Mucosa of stomach (tissue), 1 donor: ENCODE measurements around the gene WNT9B.

ENCODE experiments used
- H3K27me3 ChIP-seq: one replicate; pipeline ENCODE4 v1.7.0; 2013; ENCODE audit warnings: mild to moderate bottlenecking, low read length; ENCODE audit not compliant: control insufficient read depth, insufficient read depth
- H3K36me3 ChIP-seq: one replicate; pipeline ENCODE4 v1.7.0; 2013; ENCODE audit warnings: low read length; ENCODE audit not compliant: control insufficient read depth, insufficient read depth
- H3K4me1 ChIP-seq: one replicate; pipeline ENCODE4 v1.7.0; 2013; ENCODE audit warnings: mild to moderate bottlenecking, low read length; ENCODE audit not compliant: control insufficient read depth, insufficient read depth
- H3K4me3 ChIP-seq: one replicate; pipeline ENCODE4 v1.7.0; 2013; ENCODE audit warnings: low read length
- H3K9ac ChIP-seq: one replicate; pipeline ENCODE4 v1.7.0; 2013; ENCODE audit warnings: mild to moderate bottlenecking, low read length, moderate library complexity
- H3K9me3 ChIP-seq: one replicate; pipeline ENCODE4 v1.7.0; 2013; ENCODE audit warnings: mild to moderate bottlenecking, low read length, moderate library complexity; ENCODE audit not compliant: control insufficient read depth
- donor health status: Pancreatic carcinoma.

The WNT9B gene, protein sequence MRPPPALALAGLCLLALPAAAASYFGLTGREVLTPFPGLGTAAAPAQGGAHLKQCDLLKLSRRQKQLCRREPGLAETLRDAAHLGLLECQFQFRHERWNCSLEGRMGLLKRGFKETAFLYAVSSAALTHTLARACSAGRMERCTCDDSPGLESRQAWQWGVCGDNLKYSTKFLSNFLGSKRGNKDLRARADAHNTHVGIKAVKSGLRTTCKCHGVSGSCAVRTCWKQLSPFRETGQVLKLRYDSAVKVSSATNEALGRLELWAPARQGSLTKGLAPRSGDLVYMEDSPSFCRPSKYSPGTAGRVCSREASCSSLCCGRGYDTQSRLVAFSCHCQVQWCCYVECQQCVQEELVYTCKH

DNA sequence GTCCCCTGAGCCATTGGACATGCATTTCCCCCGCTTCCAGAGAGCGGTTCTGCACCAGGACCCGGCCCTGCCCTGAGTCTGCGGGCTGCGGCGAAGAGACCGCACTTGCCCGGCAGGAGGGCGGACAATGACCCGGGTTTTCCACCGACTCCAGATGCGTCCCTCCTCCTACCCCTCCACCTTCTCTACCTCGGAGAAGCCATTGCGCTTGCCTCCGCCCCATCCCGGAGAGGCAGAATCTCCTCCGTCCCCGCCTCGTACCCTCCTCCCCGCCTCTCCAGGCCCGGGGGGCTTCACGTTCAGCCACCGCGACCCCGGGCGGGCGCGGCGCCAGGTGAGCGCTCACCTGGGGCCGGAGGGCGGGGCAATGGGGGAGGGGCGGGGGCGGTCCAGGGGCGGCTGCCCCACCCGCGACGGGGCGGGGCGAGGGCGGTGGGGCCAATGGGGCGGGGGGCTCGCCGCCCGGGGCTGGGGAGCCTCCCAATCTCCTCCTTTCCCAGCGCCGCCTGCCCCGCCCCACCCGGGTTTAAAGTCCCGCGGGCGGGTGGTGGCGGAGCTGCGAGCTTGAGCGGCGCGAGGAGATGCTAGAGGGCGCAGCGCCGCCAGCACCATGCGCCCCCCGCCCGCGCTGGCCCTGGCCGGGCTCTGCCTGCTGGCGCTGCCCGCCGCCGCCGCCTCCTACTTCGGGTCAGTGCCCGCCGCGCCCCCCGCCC is at the start of gene WNT9B:
Gene WNT9B (plus strand): TSS at position 555 of the 713 bp plus-strand sequence. CDS start 56 bp downstream, at position 611.
- Histone ChIP-seq H3K36me3 (no peaks in the 10 kb centered on the region), H3K9ac (no peak within 1 kb of the TSS), H3K4me3 (no peak within 1 kb of the TSS), H3K27me3 (peaks cover 54% of the 10 kb centered on the region), H3K9me3 (no peaks in the 10 kb centered on the region), H3K4me1 (peaks cover 7% of the 10 kb centered on the region)

DNA sequence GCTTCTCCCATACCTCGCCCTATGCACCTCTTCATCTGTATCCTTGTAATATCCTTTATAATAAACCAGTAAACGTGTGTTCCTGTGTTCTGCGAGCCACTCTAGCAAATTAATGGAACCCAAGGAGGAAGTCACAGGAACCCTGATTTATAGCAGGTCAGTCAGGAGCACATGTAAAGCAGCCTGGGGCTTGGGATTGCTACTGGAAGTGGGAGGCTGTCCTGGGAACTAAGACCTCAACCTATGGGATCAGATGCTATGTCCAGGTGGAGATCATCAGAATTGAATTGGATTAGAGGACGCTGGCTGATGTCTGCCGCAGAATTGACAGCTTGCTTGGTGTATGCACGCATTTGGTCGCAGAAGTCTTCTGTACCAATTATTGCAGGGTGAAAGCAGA is 48.6 kb upstream of the WNT9B start:
- H3K9ac ChIP-seq, result no peak overlapping the region
- H3K27me3 ChIP-seq, result no peaks in the 10 kb centered on the region
- H3K9me3 ChIP-seq, result no peaks in the 10 kb centered on the region
- no peaks in the 10 kb centered on the region for H3K36me3 ChIP-seq
- no peaks in the 10 kb centered on the region for H3K4me1 ChIP-seq
- H3K4me3 ChIP-seq, result no peak overlapping the region

DNA sequence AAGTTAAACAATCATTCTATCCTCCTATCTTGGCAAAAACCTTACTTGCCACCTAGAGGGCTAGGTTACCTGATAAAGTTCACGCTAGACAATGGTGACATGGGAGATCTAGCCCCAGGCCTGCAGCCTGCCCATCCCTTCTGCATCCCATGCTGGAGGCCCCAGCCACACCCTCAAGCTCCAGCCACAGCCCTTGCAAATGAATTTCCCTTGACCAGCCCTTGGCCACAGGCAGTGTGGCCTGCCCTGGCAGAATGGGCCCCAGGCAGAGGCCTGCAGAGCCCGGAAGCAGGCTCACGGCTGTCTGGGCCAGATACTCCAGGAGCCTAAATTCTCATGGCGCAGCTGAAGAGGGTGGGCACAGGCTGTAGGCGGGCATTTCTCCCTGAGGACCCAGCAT is 47.8 kb upstream of the WNT9B start:
- no peak overlapping the region for H3K9ac ChIP-seq
- no peak overlapping the region for H3K4me3 ChIP-seq
- H3K9me3 ChIP-seq, result no peaks in the 10 kb centered on the region
- H3K36me3 ChIP-seq, result no peaks in the 10 kb centered on the region
- H3K4me1 ChIP-seq, result no peaks in the 10 kb centered on the region
- no peaks in the 10 kb centered on the region for H3K27me3 ChIP-seq

DNA sequence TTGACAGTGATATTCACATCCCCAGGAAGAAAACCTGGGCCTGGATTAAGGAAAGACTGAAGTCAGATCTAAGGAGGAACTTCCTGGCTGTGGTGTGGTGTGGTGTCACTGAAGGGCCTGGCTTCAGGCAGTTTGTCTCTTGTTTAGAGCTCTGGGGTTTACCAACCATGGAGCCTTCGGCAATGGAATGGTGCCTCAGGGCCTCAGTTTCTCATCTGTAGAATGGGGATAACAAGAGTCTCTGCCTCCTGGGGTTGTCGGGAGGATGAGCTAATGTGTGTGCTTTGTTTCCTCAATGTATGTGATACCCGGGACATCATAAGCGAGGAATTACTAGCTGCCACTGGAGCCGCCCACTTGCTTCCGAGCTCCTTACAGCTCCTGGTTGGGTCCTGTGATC is 45.6 kb upstream of the WNT9B start:
- H3K9me3 ChIP-seq, result no peaks in the 10 kb centered on the region

DNA sequence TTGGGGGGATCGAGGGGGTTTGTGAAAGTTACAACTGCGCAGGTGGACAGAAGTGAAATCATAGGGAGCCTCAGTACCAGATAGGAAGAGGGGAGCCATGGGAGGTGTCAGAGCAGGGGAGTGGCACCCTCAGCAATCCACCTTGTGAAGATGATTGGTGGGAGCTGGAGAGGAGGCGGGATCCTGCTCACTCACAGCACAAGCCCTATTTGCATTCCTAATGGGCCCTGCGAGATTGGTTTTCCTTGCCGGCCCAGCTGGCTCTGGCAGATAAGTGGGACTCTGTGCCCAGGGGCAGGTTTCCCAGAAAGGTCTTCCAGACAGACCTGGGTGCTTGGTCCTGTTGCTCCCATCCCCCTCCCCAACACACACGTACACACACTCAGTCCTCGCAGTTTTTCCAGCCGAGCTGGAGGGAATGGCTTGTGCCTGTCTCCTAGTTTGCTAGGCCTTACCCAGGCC is 42.2 kb upstream of the WNT9B start:
- Histone ChIP-seq H3K36me3 (no peaks in the 10 kb centered on the region), H3K4me1 (no peaks in the 10 kb centered on the region), H3K27me3 (peaks cover 17% of the 10 kb centered on the region), H3K9me3 (no peaks in the 10 kb centered on the region), H3K4me3 (no peak overlapping the region), H3K9ac (no peak overlapping the region)

More for the DNA sequence above, 45.6 kb upstream of the WNT9B start:
- H3K4me1 ChIP-seq, result no peaks in the 10 kb centered on the region
- no peak overlapping the region for H3K9ac ChIP-seq
- H3K27me3 ChIP-seq, result no peaks in the 10 kb centered on the region
- no peaks in the 10 kb centered on the region for H3K36me3 ChIP-seq
- no peak overlapping the region for H3K4me3 ChIP-seq

DNA sequence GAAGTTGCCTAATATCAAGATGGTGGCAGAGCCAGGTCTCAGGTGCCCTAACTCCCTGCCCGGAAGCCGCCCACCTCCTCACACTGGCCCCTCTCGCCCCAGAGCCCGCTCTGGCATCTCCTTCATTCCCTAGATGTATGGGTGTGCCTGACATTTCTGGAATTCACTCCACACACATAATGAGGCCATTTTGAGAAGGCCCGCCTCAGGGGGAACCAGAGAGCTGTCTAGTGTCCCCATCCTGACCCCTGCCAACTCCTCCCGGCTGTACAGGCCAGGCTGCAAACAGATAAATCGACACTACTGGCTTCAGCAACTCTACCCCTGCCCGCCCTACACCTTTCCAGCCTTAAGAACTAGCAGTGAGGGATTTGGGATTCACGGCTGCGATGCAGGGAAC is 40.5 kb upstream of the WNT9B start:
- Histone ChIP-seq H3K4me3 (no peak overlapping the region), H3K9ac (no peak overlapping the region), H3K9me3 (no peaks in the 10 kb centered on the region), H3K27me3 (peaks cover 34% of the 10 kb centered on the region), H3K36me3 (no peaks in the 10 kb centered on the region), H3K4me1 (no peaks in the 10 kb centered on the region)

DNA sequence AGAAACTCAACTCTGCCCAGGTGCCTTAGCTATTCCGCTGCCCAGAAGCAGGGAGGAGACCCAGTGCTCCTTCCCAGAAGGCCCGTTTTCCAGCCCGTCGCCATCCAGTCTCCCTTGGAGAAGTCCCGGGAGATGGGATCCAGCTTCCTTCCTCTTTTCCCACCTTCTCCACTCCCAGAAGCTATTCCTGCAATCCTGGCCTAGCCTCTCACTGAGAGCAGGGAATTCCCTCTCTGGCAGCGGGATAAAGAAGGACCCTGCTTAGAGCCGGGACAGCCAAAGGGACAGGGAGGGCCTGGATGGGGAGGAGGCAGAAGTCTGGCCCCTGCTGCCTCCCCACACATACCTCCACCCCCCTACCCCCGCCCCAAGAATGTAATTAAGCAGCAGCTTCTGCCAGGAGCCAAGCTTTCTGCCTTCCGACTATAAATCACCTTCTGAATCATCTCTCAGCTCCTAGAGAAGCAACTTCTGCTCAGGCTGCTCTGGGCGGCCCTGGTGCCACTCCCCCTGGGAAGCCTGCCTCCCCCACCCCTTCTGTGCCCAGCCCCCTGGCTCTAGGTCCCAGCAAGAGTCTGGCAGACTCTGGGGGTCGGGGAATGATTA is 39.3 kb upstream of the WNT9B start:
- no peak overlapping the region for H3K4me3 ChIP-seq
- no peaks in the 10 kb centered on the region for H3K4me1 ChIP-seq
- peaks cover 46% of the 10 kb centered on the region for H3K27me3 ChIP-seq
- no peak overlapping the region for H3K9ac ChIP-seq
- no peaks in the 10 kb centered on the region for H3K36me3 ChIP-seq
- H3K9me3 ChIP-seq, result no peaks in the 10 kb centered on the region

DNA sequence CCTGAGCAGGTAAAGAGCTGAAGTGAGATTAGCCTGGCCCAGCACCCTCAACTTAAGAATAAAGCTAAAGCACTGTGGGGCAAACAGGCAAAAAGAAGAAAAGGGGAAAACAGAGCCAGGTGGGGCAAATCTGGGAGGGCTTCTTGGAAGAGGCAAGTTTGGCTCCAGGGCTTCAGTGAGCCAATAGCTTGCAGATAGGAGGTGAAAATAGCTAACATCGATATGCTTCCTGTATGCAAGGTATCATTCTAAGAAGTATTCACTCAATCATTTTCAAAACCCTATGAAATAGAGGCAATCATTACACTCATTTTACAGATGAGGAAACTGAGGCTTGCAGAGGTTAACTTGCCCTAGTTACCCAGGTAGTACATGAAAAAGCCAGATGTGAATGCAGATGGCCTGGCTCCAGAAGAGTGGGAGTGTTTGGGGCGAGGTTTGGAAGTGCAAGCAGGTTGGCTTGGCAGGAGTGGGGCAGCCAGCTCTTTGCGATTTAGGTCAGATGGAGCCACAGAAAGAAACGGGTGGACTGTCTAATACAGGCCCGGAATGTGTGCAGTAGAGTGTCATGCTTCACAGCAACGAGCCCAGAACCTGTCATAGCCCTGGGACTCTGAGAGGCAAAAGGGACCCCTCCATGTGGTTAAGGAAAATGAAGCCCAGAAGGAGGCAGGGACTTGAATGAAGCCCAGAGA is 38.6 kb upstream of the WNT9B start:
- Histone ChIP-seq H3K4me1 (no peaks in the 10 kb centered on the region), H3K9ac (no peak overlapping the region), H3K9me3 (no peaks in the 10 kb centered on the region), H3K4me3 (no peak overlapping the region), H3K27me3 (peaks cover 53% of the 10 kb centered on the region), H3K36me3 (no peaks in the 10 kb centered on the region)

DNA sequence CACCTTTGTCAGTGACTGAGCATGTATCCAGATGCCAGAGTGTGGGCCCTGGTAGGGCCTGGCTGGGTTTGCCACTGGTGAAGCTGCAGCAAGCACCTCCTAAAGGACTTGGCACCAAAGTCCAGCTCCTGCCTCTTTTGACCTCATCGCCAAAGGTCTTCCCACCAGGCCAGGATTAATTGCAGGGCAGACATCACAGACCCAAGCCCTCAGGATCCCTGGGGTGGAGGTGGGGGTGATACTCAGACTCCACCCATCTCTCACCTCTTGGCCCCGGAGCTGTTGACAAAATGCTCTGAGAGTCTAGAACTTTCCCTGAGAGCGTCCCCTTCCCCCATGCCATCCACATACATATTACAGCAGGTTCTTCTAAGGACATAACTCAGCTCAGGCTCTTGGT is 37.5 kb upstream of the WNT9B start:
- Histone ChIP-seq H3K9me3 (no peaks in the 10 kb centered on the region), H3K4me3 (no peak overlapping the region), H3K27me3 (peaks cover 63% of the 10 kb centered on the region), H3K4me1 (peaks cover 6% of the 10 kb centered on the region), H3K9ac (no peak overlapping the region), H3K36me3 (no peaks in the 10 kb centered on the region)

DNA sequence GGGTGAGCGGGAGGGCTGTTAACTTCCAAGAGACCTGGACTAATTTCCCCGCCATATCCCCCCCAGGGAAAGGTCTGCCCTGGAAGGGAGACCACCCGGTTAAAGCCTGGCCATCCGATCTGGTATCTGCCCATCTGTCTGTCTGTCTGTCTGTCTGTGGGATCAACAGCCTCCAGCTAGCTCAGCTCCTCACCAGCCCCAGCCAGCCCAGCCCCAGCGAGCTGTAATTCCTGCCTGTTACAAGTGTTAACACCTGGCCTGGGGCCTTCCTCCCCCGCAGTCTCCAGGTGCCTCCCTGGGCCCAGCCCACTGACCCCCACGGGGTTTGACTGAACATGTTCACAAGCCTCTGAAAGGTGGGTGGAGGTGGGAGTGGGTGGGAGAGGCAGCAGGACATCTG is 36.9 kb upstream of the WNT9B start:
- Histone ChIP-seq H3K9ac (no peak overlapping the region), H3K4me1 (peaks cover 12% of the 10 kb centered on the region)

DNA sequence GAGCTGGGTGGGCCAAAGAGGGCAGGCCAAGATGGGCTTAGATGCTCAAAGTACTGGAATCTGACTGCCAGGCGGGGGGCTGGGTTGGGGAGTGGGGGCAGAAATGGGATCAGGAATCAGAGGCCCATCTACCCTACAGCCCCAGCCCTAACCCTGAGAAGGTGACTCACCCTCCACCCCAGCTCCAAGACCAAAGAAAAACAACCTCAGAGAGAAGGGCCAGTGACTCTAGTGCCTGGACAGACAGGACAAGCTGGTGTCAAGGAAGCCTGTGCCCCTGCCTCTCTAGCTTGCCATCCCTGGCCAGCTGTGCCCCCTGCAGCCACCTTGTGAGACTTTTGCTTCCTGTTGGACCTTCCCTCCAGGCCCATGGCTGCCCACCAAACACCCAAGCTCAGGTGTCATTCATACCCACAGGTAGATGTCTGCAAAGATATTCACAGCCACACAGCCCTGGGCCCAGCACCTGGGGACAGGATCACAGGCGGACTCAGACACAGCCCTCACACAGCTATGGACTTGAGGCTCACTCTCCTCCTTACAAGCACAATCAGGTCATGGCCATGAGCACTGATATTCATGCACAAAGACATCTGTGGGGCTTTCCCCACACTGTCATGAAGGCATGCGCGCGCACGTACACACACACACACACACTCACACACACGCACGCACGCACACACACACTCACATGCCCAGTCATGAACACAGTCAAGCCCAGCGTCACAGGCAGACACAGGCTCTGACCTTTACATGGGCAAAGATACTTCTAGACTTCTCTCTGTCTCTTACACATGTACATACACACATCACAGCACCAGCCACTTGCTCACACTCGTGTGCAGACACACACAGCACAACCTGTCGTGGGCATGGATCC is 35.7 kb upstream of the WNT9B start:
- Histone ChIP-seq H3K9me3 (no peaks in the 10 kb centered on the region), H3K9ac (no peak overlapping the region), H3K36me3 (no peaks in the 10 kb centered on the region), H3K4me1 (peaks cover 13% of the 10 kb centered on the region), H3K4me3 (no peak overlapping the region), H3K27me3 (peaks cover 81% of the 10 kb centered on the region)

More for the DNA sequence above, 36.9 kb upstream of the WNT9B start:
- peaks cover 68% of the 10 kb centered on the region for H3K27me3 ChIP-seq
- no peaks in the 10 kb centered on the region for H3K36me3 ChIP-seq
- no peaks in the 10 kb centered on the region for H3K9me3 ChIP-seq
- H3K4me3 ChIP-seq, result no peak overlapping the region
